Breast epithelium (tissue), 3 donors: ENCODE data around the gene KREMEN2.

ENCODE experiments used
- POLR2A ChIP-seq: fragments of 450-650 bp; IDR thresholded peaks from one replicate; pipeline ENCODE4 v1.6.1; 2016; ENCODE audit warnings: antibody characterized with exemption, mild to moderate bottlenecking, moderate library complexity
- TF ChIP-seq, protein P1 (sequence below), 3 donors: fragments of 450-650 bp; IDR thresholded peaks; one replicate each; pipeline ENCODE4 v1.5.1; 2016 to 2017; ENCODE audit warnings: antibody characterized with exemption in 3 of 3, mild to moderate bottlenecking in 3 of 3, moderate library complexity in 3 of 3

DNA sequence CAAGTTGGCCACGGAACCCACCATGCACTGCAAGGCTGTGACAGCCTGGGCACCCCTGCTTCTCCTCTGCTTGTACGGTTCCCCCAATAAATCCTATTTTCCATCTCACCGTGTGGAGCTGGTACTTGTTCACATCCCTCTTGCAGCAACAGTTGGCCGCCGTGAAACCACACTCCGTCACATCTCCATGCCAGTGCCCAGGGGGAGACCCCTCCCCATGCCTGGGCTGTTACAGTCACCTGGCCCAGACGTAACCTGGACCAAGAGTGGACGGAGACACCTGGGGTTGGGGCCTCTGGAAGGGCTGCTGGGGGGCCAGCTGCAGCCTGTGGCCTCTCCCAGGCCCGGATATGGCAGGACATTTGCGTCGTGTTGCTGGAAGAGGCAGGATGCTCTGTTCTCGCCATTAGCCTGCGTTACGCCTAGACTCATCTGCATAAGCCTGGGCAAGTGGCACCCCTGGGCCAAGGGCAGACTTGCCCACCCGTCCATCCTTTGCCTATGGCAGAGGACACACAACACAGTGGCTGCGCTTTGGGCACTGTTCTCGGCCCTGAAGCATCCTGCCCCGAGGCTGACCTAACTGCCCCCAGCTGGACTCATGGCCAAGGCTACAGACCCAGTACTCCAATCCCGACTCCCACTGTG is 14.2 kb upstream of the KREMEN2 start:
- TF ChIP-seq, protein P1, sequence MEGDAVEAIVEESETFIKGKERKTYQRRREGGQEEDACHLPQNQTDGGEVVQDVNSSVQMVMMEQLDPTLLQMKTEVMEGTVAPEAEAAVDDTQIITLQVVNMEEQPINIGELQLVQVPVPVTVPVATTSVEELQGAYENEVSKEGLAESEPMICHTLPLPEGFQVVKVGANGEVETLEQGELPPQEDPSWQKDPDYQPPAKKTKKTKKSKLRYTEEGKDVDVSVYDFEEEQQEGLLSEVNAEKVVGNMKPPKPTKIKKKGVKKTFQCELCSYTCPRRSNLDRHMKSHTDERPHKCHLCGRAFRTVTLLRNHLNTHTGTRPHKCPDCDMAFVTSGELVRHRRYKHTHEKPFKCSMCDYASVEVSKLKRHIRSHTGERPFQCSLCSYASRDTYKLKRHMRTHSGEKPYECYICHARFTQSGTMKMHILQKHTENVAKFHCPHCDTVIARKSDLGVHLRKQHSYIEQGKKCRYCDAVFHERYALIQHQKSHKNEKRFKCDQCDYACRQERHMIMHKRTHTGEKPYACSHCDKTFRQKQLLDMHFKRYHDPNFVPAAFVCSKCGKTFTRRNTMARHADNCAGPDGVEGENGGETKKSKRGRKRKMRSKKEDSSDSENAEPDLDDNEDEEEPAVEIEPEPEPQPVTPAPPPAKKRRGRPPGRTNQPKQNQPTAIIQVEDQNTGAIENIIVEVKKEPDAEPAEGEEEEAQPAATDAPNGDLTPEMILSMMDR (IDR thresholded peaks at IDR 0.05): no peak
- no peak for TF ChIP-seq POLR2A
